Skeletal muscle tissue (tissue), 4 donors: ENCODE results near the gene NFIX. TPM values are rescaled to one million over a fixed set of nuclear protein-coding genes. Genes with fewer than 3 reads are reported as not detected.

Experiments
- H3K27ac ChIP-seq: one replicate; pipeline ENCODE4 v1.7.0; 2013; ENCODE audit warnings: mild to moderate bottlenecking, low read depth, low read length, inconsistent platforms
- H3K27me3 ChIP-seq, 3 donors: one replicate each; pipeline ENCODE4 v1.7.0; 2013; ENCODE audit warnings: low read length in 3 of 3; ENCODE audit not compliant: control insufficient read depth in 3 of 3, insufficient read depth in 3 of 3
- H3K36me3 ChIP-seq, 3 donors: one replicate each; pipeline ENCODE4 v1.7.0; 2013; ENCODE audit warnings: low read length in 3 of 3; ENCODE audit not compliant: control insufficient read depth in 3 of 3, insufficient read depth in 3 of 3
- H3K4me1 ChIP-seq, 3 donors: one replicate each; pipeline ENCODE4 v1.7.0; 2013; ENCODE audit warnings: low read length in 3 of 3, mild to moderate bottlenecking in 3 of 3; ENCODE audit not compliant: control insufficient read depth in 3 of 3, insufficient read depth in 3 of 3
- H3K4me3 ChIP-seq, 3 donors: one replicate each; pipeline ENCODE4 v1.7.0; 2013; ENCODE audit warnings: low read length in 3 of 3
- H3K9ac ChIP-seq, 3 donors: one replicate each; pipeline ENCODE4 v1.7.0; 2013; ENCODE audit warnings: low read length in 3 of 3, mild to moderate bottlenecking in 3 of 3, moderate library complexity in 2 of 3, low read depth in 1 of 3
- H3K9me3 ChIP-seq, 3 donors: one replicate each; pipeline ENCODE4 v1.7.0; 2013; ENCODE audit warnings: low read length in 3 of 3; ENCODE audit not compliant: control insufficient read depth in 3 of 3
- total RNA-seq: library from RNA; depleted of rRNA; stranded (reverse); fragments of >200 nt; gene quantifications from one replicate; pipeline ENCODE4 v1.2.3, GENCODE V29; 2014
- donor health status: Osteomylitis.

NFIX gene
- total RNA-seq, 1 donor from 2014 or later: 49.1 TPM

GRCh38 chr19:13135068-13136062 lies 140.1 kb downstream of the NFIX start:
- H3K9ac ChIP-seq: peak overlapping the region in 1 of 3 donors; percentile 20
- H3K9me3 ChIP-seq: no peaks in the 10 kb centered on the region
- peaks cover 30 to 35% (median 33%) of the 10 kb centered on the region in 3 donors for H3K36me3 ChIP-seq
- peaks cover 0 to 4% (median 0%) of the 10 kb centered on the region in 3 donors for H3K4me1 ChIP-seq
- H3K4me3 ChIP-seq: no peak overlapping the region
- H3K27me3 ChIP-seq: no peaks in the 10 kb centered on the region
- H3K27ac ChIP-seq: no peak overlapping the region

GRCh38 chr19:13137290-13137794 lies 142.1 kb downstream of the NFIX start:
- H3K9me3 ChIP-seq: no peaks in the 10 kb centered on the region
- no peak overlapping the region for H3K27ac ChIP-seq
- H3K9ac ChIP-seq: no peak overlapping the region
- H3K27me3 ChIP-seq: no peaks in the 10 kb centered on the region
- H3K4me3 ChIP-seq: no peak overlapping the region
- H3K4me1 ChIP-seq: peaks cover 0 to 4% (median 0%) of the 10 kb centered on the region in 3 donors
- H3K36me3 ChIP-seq: peaks cover 33 to 36% (median 36%) of the 10 kb centered on the region in 3 donors

GRCh38 chr19:13138171-13138915 lies 143.1 kb downstream of the NFIX start:
- H3K27ac ChIP-seq: no peak overlapping the region
- no peaks in the 10 kb centered on the region for H3K27me3 ChIP-seq
- peaks cover 0 to 4% (median 4%) of the 10 kb centered on the region in 3 donors for H3K4me1 ChIP-seq
- H3K9ac ChIP-seq: no peak overlapping the region
- no peaks in the 10 kb centered on the region for H3K9me3 ChIP-seq
- peaks cover 34 to 36% (median 35%) of the 10 kb centered on the region in 3 donors for H3K36me3 ChIP-seq
- H3K4me3 ChIP-seq: no peak overlapping the region

- peaks cover 0 to 4% (median 4%) of the 10 kb centered on the region in 3 donors for H3K4me1 ChIP-seq
- H3K9me3 ChIP-seq: no peaks in the 10 kb centered on the region
- no peak overlapping the region for H3K4me3 ChIP-seq
- peaks cover 34 to 39% (median 38%) of the 10 kb centered on the region in 3 donors for H3K36me3 ChIP-seq
- no peak overlapping the region for H3K9ac ChIP-seq
- H3K27ac ChIP-seq: no peak overlapping the region
- H3K27me3 ChIP-seq: no peaks in the 10 kb centered on the region
These were observed 143.6 kb downstream of the NFIX start for GRCh38 chr19:13138916-13139198.

- no peaks in the 10 kb centered on the region for H3K27me3 ChIP-seq
- peaks cover 0 to 4% (median under 1%) of the 10 kb centered on the region in 3 donors for H3K4me1 ChIP-seq
- no peak overlapping the region for H3K4me3 ChIP-seq
- no peak overlapping the region for H3K9ac ChIP-seq
- no peaks in the 10 kb centered on the region for H3K9me3 ChIP-seq
- no peak overlapping the region for H3K27ac ChIP-seq
- H3K36me3 ChIP-seq: peaks cover 40 to 48% (median 47%) of the 10 kb centered on the region in 3 donors
These were observed 144.5 kb downstream of the NFIX start for GRCh38 chr19:13139633-13140311.

GRCh38 chr19:13146763-13147563 lies 151.7 kb downstream of the NFIX start:
- H3K9ac ChIP-seq: no peak overlapping the region
- H3K4me1 ChIP-seq: peaks cover 11 to 21% (median 12%) of the 10 kb centered on the region in 3 donors
- H3K9me3 ChIP-seq: no peaks in the 10 kb centered on the region
- H3K4me3 ChIP-seq: no peak overlapping the region
- H3K27me3 ChIP-seq: no peaks in the 10 kb centered on the region
- no peak overlapping the region for H3K27ac ChIP-seq
- peaks cover 13 to 15% (median 15%) of the 10 kb centered on the region in 3 donors for H3K36me3 ChIP-seq

Other genes with a start within 250 kb of the NFIX start
- not detected for gene BEST2, start 243.7 kb upstream of the NFIX start, total RNA-seq
- 13.6 TPM for gene HOOK2, start 219.9 kb upstream of the NFIX start, total RNA-seq
- 31.3 TPM for gene JUNB, start 204.0 kb upstream of the NFIX start, total RNA-seq
- 207 TPM for gene PRDX2, start 193.7 kb upstream of the NFIX start, total RNA-seq
- not detected for gene THSD8, start 193.4 kb upstream of the NFIX start, total RNA-seq
- gene RNASEH2A, start 188.9 kb upstream of the NFIX start, total RNA-seq: 5.7 TPM
- gene RTBDN, start 160.9 kb upstream of the NFIX start, total RNA-seq: not detected
- gene MAST1, start 157.0 kb upstream of the NFIX start, total RNA-seq: not detected
- 10.4 TPM for gene DNASE2, start 114.0 kb upstream of the NFIX start, total RNA-seq
- 2.1 TPM for gene KLF1, start 108.3 kb upstream of the NFIX start, total RNA-seq
- 39.7 TPM for gene GCDH, start 104.3 kb upstream of the NFIX start, total RNA-seq
- not detected for gene SYCE2, start 76.2 kb upstream of the NFIX start, total RNA-seq
- gene FARSA, start 61.8 kb upstream of the NFIX start, total RNA-seq: 49.1 TPM
- 382 TPM for gene CALR, start 56.9 kb upstream of the NFIX start, total RNA-seq
- gene RAD23A, start 49.6 kb upstream of the NFIX start, total RNA-seq: 57.9 TPM
- 21.4 TPM for gene GADD45GIP1, start 38.3 kb upstream of the NFIX start, total RNA-seq
- gene DAND5, start 25.9 kb upstream of the NFIX start, total RNA-seq: not detected
- 13.6 TPM for gene LYL1, start 107.4 kb downstream of the NFIX start, total RNA-seq
- 13.0 TPM for gene TRMT1, start 121.3 kb downstream of the NFIX start, total RNA-seq
- gene NACC1, start 122.8 kb downstream of the NFIX start, total RNA-seq: 10.4 TPM
- gene STX10, start 154.9 kb downstream of the NFIX start, total RNA-seq: 24.5 TPM
- gene IER2, start 154.9 kb downstream of the NFIX start, total RNA-seq: 23.5 TPM